OCI-LY3 (cell line): ENCODE measurements around the gene AIG1.

ENCODE experiments used
- H2AFZ ChIP-seq: fragments of 200-600, 300-600 bp; shearing (Covaris generic); 2 replicates; pipeline ENCODE4 v1.6.0; 2014; ENCODE audit warnings: antibody characterized with exemption, low read depth, low read length
- H3K27ac ChIP-seq: fragments of 200-600, 300-600 bp; sonication (generic); 2 replicates; pipeline ENCODE4 v1.5.1; 2014; ENCODE audit warnings: mild to moderate bottlenecking, low read length, moderate library complexity, mixed read lengths
- H3K27me3 ChIP-seq: fragments of 200-600, 300-600 bp; sonication (generic); 2 replicates; pipeline ENCODE4 v1.6.1; 2014; ENCODE audit warnings: low read depth, low read length, mixed read lengths
- H3K36me3 ChIP-seq: fragments of 200-600, 300-600 bp; sonication (generic); replicated peaks from 2 replicates; pipeline ENCODE3; 2014; ENCODE audit warnings: low read depth, low read length, mixed read lengths
- H3K4me1 ChIP-seq: fragments of 300-600, 200-600 bp; sonication (generic); 2 replicates; pipeline ENCODE4 v1.6.1; 2014; ENCODE audit warnings: low read length, mixed read lengths
- H3K4me2 ChIP-seq: fragments of 200-600, 300-600 bp; sonication (generic); 2 replicates; pipeline ENCODE4 v1.6.1; 2014; ENCODE audit warnings: low read length, mixed read lengths
- H3K4me3 ChIP-seq: fragments of 300-600, 200-600 bp; sonication (generic); 2 replicates; pipeline ENCODE4 v1.5.1; 2014; ENCODE audit warnings: antibody characterized with exemption, mild to moderate bottlenecking, low read length, moderate library complexity
- H3K79me2 ChIP-seq: fragments of 300-600, 200-600 bp; shearing (Covaris generic); 2 replicates; pipeline ENCODE4 v1.6.1; 2014; ENCODE audit warnings: mild to moderate bottlenecking, low read length, mixed read lengths
- H3K9ac ChIP-seq: fragments of 300-600, 200-600 bp; shearing (Covaris generic); 2 replicates; pipeline ENCODE4 v1.6.0; 2014; ENCODE audit warnings: mild to moderate bottlenecking, low read length, moderate library complexity
- H3K9me3 ChIP-seq: fragments of 200-600, 300-600 bp; shearing (Covaris generic); 2 replicates; pipeline ENCODE4 v1.6.1; 2014; ENCODE audit warnings: low read length, mixed read lengths; ENCODE audit not compliant: insufficient read depth
- H4K20me1 ChIP-seq: fragments of 200-600, 300-600 bp; sonication (generic); 2 replicates; pipeline ENCODE4 v1.6.1; 2016; ENCODE audit warnings: low read length, mixed read lengths; ENCODE audit not compliant: insufficient read depth
- CTCF ChIP-seq: fragments of 200-600, 300-600 bp; sonication (generic); IDR thresholded peaks from 2 replicates; pipeline ENCODE4 v1.5.1; 2014; ENCODE audit warnings: antibody characterized with exemption, low read length, low read depth
- EZH2phosphoT487 ChIP-seq: fragments of 200-600 bp; shearing (Covaris generic); IDR thresholded peaks from 2 replicates; pipeline ENCODE4 v1.6.1; 2018; ENCODE audit warnings: antibody characterized with exemption, mixed run types, low read depth

The AIG1 gene

DNA sequence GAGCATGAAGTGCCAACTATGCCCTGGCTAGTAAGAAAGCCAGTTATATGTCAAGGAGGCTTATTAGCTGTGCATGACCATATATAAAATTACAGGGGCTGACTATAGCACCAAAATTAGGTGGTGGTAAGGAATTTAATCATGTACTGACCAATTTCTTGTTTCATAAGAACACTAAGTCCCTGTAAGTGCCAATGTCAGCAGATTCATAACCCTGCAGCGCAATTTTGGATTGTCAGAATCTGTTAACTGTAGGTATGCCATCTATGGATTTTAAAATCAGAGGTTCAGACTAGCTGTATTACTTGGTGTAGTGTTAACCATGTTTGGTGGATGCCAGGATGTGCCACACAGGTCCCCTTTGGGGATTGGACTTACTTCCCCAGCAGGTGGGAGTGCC, 207.8 kb downstream of the AIG1 start:
- Histone ChIP-seq H3K27me3 (no peaks in the 10 kb centered on the region), H3K9ac (no peak overlapping the region), H3K4me2 (no peak overlapping the region), H4K20me1 (no peaks in the 10 kb centered on the region), H2AFZ (no peak overlapping the region), H3K9me3 (0 out of 2 replicates have a peak, but pooled peaks cover 3% of the 10 kb centered on the region), H3K79me2 (no peaks in the 10 kb centered on the region), H3K36me3 (no peaks in the 10 kb centered on the region), H3K27ac (no peak overlapping the region), H3K4me3 (no peak overlapping the region), H3K4me1 (no peaks in the 10 kb centered on the region)
- TF ChIP-seq CTCF = no peak
- no peak for TF ChIP-seq EZH2phosphoT487

- H3K9ac ChIP-seq = no peak overlapping the region
- no peaks in the 10 kb centered on the region for H3K4me1 ChIP-seq
- no peaks in the 10 kb centered on the region for H3K79me2 ChIP-seq
- H3K4me3 ChIP-seq = no peak overlapping the region
- H4K20me1 ChIP-seq = no peaks in the 10 kb centered on the region
- H3K4me2 ChIP-seq = no peak overlapping the region
- H2AFZ ChIP-seq = no peak overlapping the region
- H3K9me3 ChIP-seq = no peaks in the 10 kb centered on the region
- no peaks in the 10 kb centered on the region for H3K36me3 ChIP-seq
- H3K27me3 ChIP-seq = no peaks in the 10 kb centered on the region
- no peak overlapping the region for H3K27ac ChIP-seq
- no peak for TF ChIP-seq CTCF
- TF ChIP-seq EZH2phosphoT487 = no peak
Measured at GRCh38 chr6:143270026-143270425, 209.3 kb downstream of the AIG1 start.

- Histone ChIP-seq H3K27ac (no peak overlapping the region), H3K4me2 (no peak overlapping the region), H3K36me3 (no peaks in the 10 kb centered on the region), H3K4me3 (no peak overlapping the region), H3K27me3 (no peaks in the 10 kb centered on the region), H4K20me1 (no peaks in the 10 kb centered on the region), H3K79me2 (no peaks in the 10 kb centered on the region), H3K9ac (no peak overlapping the region), H2AFZ (no peak overlapping the region), H3K4me1 (peaks cover 2% of the 10 kb centered on the region), H3K9me3 (no peaks in the 10 kb centered on the region)
- TF ChIP-seq CTCF (no peak), EZH2phosphoT487 (no peak)
Measured at GRCh38 chr6:143271024-143271423, 210.3 kb downstream of the AIG1 start.

DNA sequence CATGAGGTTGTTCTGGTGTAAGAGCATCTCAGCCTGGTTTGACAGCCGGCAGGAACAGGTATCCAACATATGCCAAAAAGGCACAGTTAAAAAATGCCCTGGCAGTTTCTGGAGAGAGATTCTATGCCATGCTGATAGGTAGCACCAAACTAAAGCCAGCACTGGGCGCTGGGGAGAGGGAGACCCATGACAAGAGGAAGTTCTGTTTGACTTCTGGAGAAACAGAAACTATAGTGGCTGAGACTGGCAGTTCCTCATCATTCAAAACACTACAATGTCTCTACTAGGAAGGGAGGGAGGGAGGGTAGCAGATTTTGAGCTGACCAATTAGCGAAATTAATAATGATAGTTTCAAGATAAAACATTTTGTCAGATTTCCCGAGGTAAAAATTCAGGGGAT, 215.7 kb downstream of the AIG1 start:
- H3K79me2 ChIP-seq = no peaks in the 10 kb centered on the region
- peak overlapping the region; percentile 37; the same call in 1 of the 2 replicates for H3K9ac ChIP-seq
- H3K36me3 ChIP-seq = no peaks in the 10 kb centered on the region
- peaks cover 20% of the 10 kb centered on the region for H3K4me1 ChIP-seq
- no peaks in the 10 kb centered on the region for H4K20me1 ChIP-seq
- TF ChIP-seq EZH2phosphoT487 = no peak
- no peak for TF ChIP-seq CTCF
- H3K4me3 ChIP-seq = peak overlapping the region; percentile 52
- H3K27me3 ChIP-seq = no peaks in the 10 kb centered on the region
- H3K9me3 ChIP-seq = no peaks in the 10 kb centered on the region
- H3K4me2 ChIP-seq = peak overlapping the region; percentile 76
- H3K27ac ChIP-seq = no peak overlapping the region
- peak overlapping the region; percentile 64; the same call in 1 of the 2 replicates for H2AFZ ChIP-seq
